Cerebellar nuclear complex (tissue), 1 donor: Measurements from ENCODE around the gene ALK.
A peak's percentile ranks its signal among the peaks of the same experiment; 100 is the strongest.

ENCODE experiments used
- DNase-seq, 2 experiments: peaks; one replicate each; lab custom pipeline; 2025; lab: John Stamatoyannopoulos, UW

The ALK gene

GRCh38 chr2:29363111-29363510, 558.3 kb downstream of the ALK start:
- no peak for DNase-seq

- DNase-seq, result no peak
Measured at GRCh38 chr2:29361231-29361630, 560.2 kb downstream of the ALK start.

- no peak for DNase-seq
Measured at GRCh38 chr2:29360016-29360784, 561.2 kb downstream of the ALK start.

GRCh38 chr2:29353403-29353991, 567.9 kb downstream of the ALK start:
- no peak for DNase-seq

GRCh38 chr2:29351916-29352591, 569.3 kb downstream of the ALK start:
- DNase-seq, result no peak

- no peak for DNase-seq
Measured at GRCh38 chr2:29351248-29351647, 570.1 kb downstream of the ALK start.

- no peak for DNase-seq
Measured at GRCh38 chr2:29349316-29350030, 571.9 kb downstream of the ALK start.

- peak in 1 of 2 experiments; percentile 4 for DNase-seq
Measured at GRCh38 chr2:29347774-29348461, 573.5 kb downstream of the ALK start.

- no peak for DNase-seq
Measured at GRCh38 chr2:29345236-29345635, 576.1 kb downstream of the ALK start.

- no peak for DNase-seq
Measured at GRCh38 chr2:29343830-29344229, 577.6 kb downstream of the ALK start.

- no peak for DNase-seq
Measured at GRCh38 chr2:29336341-29337241, 584.8 kb downstream of the ALK start.

- DNase-seq, result no peak
Measured at GRCh38 chr2:29335396-29335795, 586.0 kb downstream of the ALK start.

GRCh38 chr2:29334706-29335105, 586.7 kb downstream of the ALK start:
- DNase-seq, result no peak

- no peak for DNase-seq
Measured at GRCh38 chr2:29332540-29332939, 588.8 kb downstream of the ALK start.

- no peak for DNase-seq
Measured at GRCh38 chr2:29329899-29330298, 591.5 kb downstream of the ALK start.

- DNase-seq, result no peak
Measured at GRCh38 chr2:29326926-29327325, 594.5 kb downstream of the ALK start.

- no peak for DNase-seq
Measured at GRCh38 chr2:29325544-29325943, 595.8 kb downstream of the ALK start.

- no peak for DNase-seq
Measured at GRCh38 chr2:29323961-29324360, 597.4 kb downstream of the ALK start.

GRCh38 chr2:29323301-29323700, 598.1 kb downstream of the ALK start:
- DNase-seq, result no peak

GRCh38 chr2:29322011-29322410, 599.4 kb downstream of the ALK start:
- DNase-seq, result no peak
